Dendritic cell treated with granulocyte-macrophage colony-stimulating factor and Interleukin-4, amounts not matched to agents 40 ng/mL and 50 ng/mL, for 4 days (primary cell): ENCODE results near the gene MICAL3.

Experiments
- H3K27ac Mint-ChIP-seq: one replicate; pipeline ENCODE4 v1.8.0; 2022; ENCODE audit warnings: mild to moderate bottlenecking, mixed read lengths
- H3K27me3 Mint-ChIP-seq: one replicate; pipeline ENCODE4 v1.8.0; 2022; ENCODE audit warnings: mild to moderate bottlenecking, mixed read lengths
- H3K36me3 Mint-ChIP-seq: one replicate; pipeline ENCODE4 v1.8.0; 2022; ENCODE audit warnings: low read depth, mixed read lengths
- H3K4me1 Mint-ChIP-seq: one replicate; pipeline ENCODE4 v1.8.0; 2022; ENCODE audit warnings: low read depth, mixed read lengths
- H3K4me3 Mint-ChIP-seq: one replicate; pipeline ENCODE4 v1.8.0; 2022; ENCODE audit warnings: mild to moderate bottlenecking, moderate library complexity, mixed read lengths
- H3K9me3 Mint-ChIP-seq: one replicate; pipeline ENCODE4 v1.8.0; 2022; ENCODE audit warnings: mixed read lengths
- intact Hi-C: fragments of 100-400 bp; cut with micrococcal nuclease; formaldehyde crosslinking; loops from one replicate; pipeline ENCODE4 v1.15.0; 2022

Gene MICAL3

GRCh38 chr22:17960011-17960410 lies 64.3 kb downstream of the MICAL3 start:
- Mint-ChIP-seq H3K27me3 (no peaks in the 10 kb centered on the region), H3K4me1 (no peaks in the 10 kb centered on the region), H3K36me3 (no peaks in the 10 kb centered on the region), H3K4me3 (no peak overlapping the region), H3K27ac (no peak overlapping the region), H3K9me3 (no peaks in the 10 kb centered on the region)
- intact Hi-C loops, result no loop called here

GRCh38 chr22:17958166-17958565 lies 66.2 kb downstream of the MICAL3 start:
- H3K9me3 Mint-ChIP-seq, result no peaks in the 10 kb centered on the region
- no peak overlapping the region for H3K4me3 Mint-ChIP-seq
- no peak overlapping the region for H3K27ac Mint-ChIP-seq
- intact Hi-C loops, result no loop called here
- H3K36me3 Mint-ChIP-seq, result no peaks in the 10 kb centered on the region
- no peaks in the 10 kb centered on the region for H3K4me1 Mint-ChIP-seq
- H3K27me3 Mint-ChIP-seq, result no peaks in the 10 kb centered on the region

GRCh38 chr22:17957693-17958092 lies 66.7 kb downstream of the MICAL3 start:
- Mint-ChIP-seq H3K27me3 (no peaks in the 10 kb centered on the region), H3K4me1 (no peaks in the 10 kb centered on the region)

GRCh38 chr22:17957204-17957603 lies 67.2 kb downstream of the MICAL3 start:
- Mint-ChIP-seq H3K9me3 (no peaks in the 10 kb centered on the region), H3K4me3 (no peak overlapping the region), H3K36me3 (no peaks in the 10 kb centered on the region), H3K4me1 (no peaks in the 10 kb centered on the region), H3K27me3 (no peaks in the 10 kb centered on the region), H3K27ac (no peak overlapping the region)
- intact Hi-C loops, result no loop called here

More at GRCh38 chr22:17957693-17958092, 66.7 kb downstream of the MICAL3 start:
- no peaks in the 10 kb centered on the region for H3K9me3 Mint-ChIP-seq
- no peak overlapping the region for H3K4me3 Mint-ChIP-seq
- intact Hi-C loops, result no loop called here
- no peak overlapping the region for H3K27ac Mint-ChIP-seq
- no peaks in the 10 kb centered on the region for H3K36me3 Mint-ChIP-seq

- Mint-ChIP-seq H3K9me3 (no peaks in the 10 kb centered on the region), H3K4me3 (no peak overlapping the region), H3K27me3 (no peaks in the 10 kb centered on the region), H3K36me3 (no peaks in the 10 kb centered on the region), H3K27ac (no peak overlapping the region), H3K4me1 (no peaks in the 10 kb centered on the region)
- intact Hi-C loops, result no loop called here
Observed at GRCh38 chr22:17956630-17957029, 67.7 kb downstream of the MICAL3 start.

- H3K9me3 Mint-ChIP-seq, result no peaks in the 10 kb centered on the region
- no peak overlapping the region for H3K27ac Mint-ChIP-seq
- intact Hi-C loops, result no loop called here
- no peaks in the 10 kb centered on the region for H3K36me3 Mint-ChIP-seq
- peaks cover 4% of the 10 kb centered on the region for H3K4me1 Mint-ChIP-seq
- no peak overlapping the region for H3K4me3 Mint-ChIP-seq
- H3K27me3 Mint-ChIP-seq, result no peaks in the 10 kb centered on the region
Observed at GRCh38 chr22:17955590-17956379, 68.6 kb downstream of the MICAL3 start.

GRCh38 chr22:17954860-17955587 lies 69.3 kb downstream of the MICAL3 start:
- H3K4me3 Mint-ChIP-seq, result no peak overlapping the region
- H3K4me1 Mint-ChIP-seq, result peaks cover 7% of the 10 kb centered on the region
- H3K27me3 Mint-ChIP-seq, result no peaks in the 10 kb centered on the region
- intact Hi-C loops, result no loop called here
- H3K36me3 Mint-ChIP-seq, result no peaks in the 10 kb centered on the region
- no peaks in the 10 kb centered on the region for H3K9me3 Mint-ChIP-seq
- no peak overlapping the region for H3K27ac Mint-ChIP-seq

- no peak overlapping the region for H3K27ac Mint-ChIP-seq
- H3K27me3 Mint-ChIP-seq, result no peaks in the 10 kb centered on the region
- intact Hi-C loops, result no loop called here
- H3K9me3 Mint-ChIP-seq, result no peaks in the 10 kb centered on the region
- no peak overlapping the region for H3K4me3 Mint-ChIP-seq
- H3K36me3 Mint-ChIP-seq, result no peaks in the 10 kb centered on the region
- H3K4me1 Mint-ChIP-seq, result peaks cover 7% of the 10 kb centered on the region
Observed at GRCh38 chr22:17954200-17954859, 70.0 kb downstream of the MICAL3 start.

GRCh38 chr22:17953147-17953546 lies 71.2 kb downstream of the MICAL3 start:
- intact Hi-C loops, result no loop called here
- no peaks in the 10 kb centered on the region for H3K36me3 Mint-ChIP-seq
- no peak overlapping the region for H3K27ac Mint-ChIP-seq
- no peak overlapping the region for H3K4me3 Mint-ChIP-seq
- no peaks in the 10 kb centered on the region for H3K27me3 Mint-ChIP-seq
- no peaks in the 10 kb centered on the region for H3K9me3 Mint-ChIP-seq
- peaks cover 7% of the 10 kb centered on the region for H3K4me1 Mint-ChIP-seq

- no peak overlapping the region for H3K4me3 Mint-ChIP-seq
- no peaks in the 10 kb centered on the region for H3K27me3 Mint-ChIP-seq
- H3K27ac Mint-ChIP-seq, result no peak overlapping the region
- H3K36me3 Mint-ChIP-seq, result no peaks in the 10 kb centered on the region
- intact Hi-C loops, result no loop called here
- peaks cover 7% of the 10 kb centered on the region for H3K4me1 Mint-ChIP-seq
- no peaks in the 10 kb centered on the region for H3K9me3 Mint-ChIP-seq
Observed at GRCh38 chr22:17952273-17952801, 72.0 kb downstream of the MICAL3 start.

GRCh38 chr22:17951315-17951714 lies 73.0 kb downstream of the MICAL3 start:
- H3K27ac Mint-ChIP-seq, result no peak overlapping the region

GRCh38 chr22:17950651-17951214 lies 73.6 kb downstream of the MICAL3 start:
- intact Hi-C loops, result no loop called here
- no peaks in the 10 kb centered on the region for H3K36me3 Mint-ChIP-seq
- no peak overlapping the region for H3K4me3 Mint-ChIP-seq
- H3K27me3 Mint-ChIP-seq, result no peaks in the 10 kb centered on the region
- H3K9me3 Mint-ChIP-seq, result no peaks in the 10 kb centered on the region
- H3K4me1 Mint-ChIP-seq, result peaks cover 7% of the 10 kb centered on the region
- no peak overlapping the region for H3K27ac Mint-ChIP-seq

More at GRCh38 chr22:17951315-17951714, 73.0 kb downstream of the MICAL3 start:
- Mint-ChIP-seq H3K4me1 (peaks cover 7% of the 10 kb centered on the region), H3K27me3 (no peaks in the 10 kb centered on the region), H3K36me3 (no peaks in the 10 kb centered on the region), H3K4me3 (no peak overlapping the region), H3K9me3 (no peaks in the 10 kb centered on the region)
- intact Hi-C loops, result no loop called here

- no peak overlapping the region for H3K27ac Mint-ChIP-seq
- no peaks in the 10 kb centered on the region for H3K9me3 Mint-ChIP-seq
- H3K36me3 Mint-ChIP-seq, result no peaks in the 10 kb centered on the region
- H3K27me3 Mint-ChIP-seq, result no peaks in the 10 kb centered on the region
- peaks cover 7% of the 10 kb centered on the region for H3K4me1 Mint-ChIP-seq
- intact Hi-C loops, result no loop called here
- no peak overlapping the region for H3K4me3 Mint-ChIP-seq
Observed at GRCh38 chr22:17949642-17950473, 74.5 kb downstream of the MICAL3 start.
